Testis (tissue), 2 donors: ENCODE measurements around the gene CLTC.

Experiments
- CTCF ChIP-seq, 3 experiments: fragments of 450-650 bp in 2 of 3; fragments of 200-600 bp in 1 of 3; sonication (generic) in 1 of 3; IDR thresholded peaks; one replicate each; pipeline ENCODE4 v1.5.1; 2016 to 2019; ENCODE audit warnings: antibody characterized with exemption in 3 of 3, mild to moderate bottlenecking in 2 of 3, moderate library complexity in 1 of 3
- POLR2A ChIP-seq: fragments of 450-650 bp; IDR thresholded peaks from one replicate; pipeline ENCODE4 v1.6.1; 2017; ENCODE audit warnings: antibody characterized with exemption, mild to moderate bottlenecking, moderate library complexity

DNA sequence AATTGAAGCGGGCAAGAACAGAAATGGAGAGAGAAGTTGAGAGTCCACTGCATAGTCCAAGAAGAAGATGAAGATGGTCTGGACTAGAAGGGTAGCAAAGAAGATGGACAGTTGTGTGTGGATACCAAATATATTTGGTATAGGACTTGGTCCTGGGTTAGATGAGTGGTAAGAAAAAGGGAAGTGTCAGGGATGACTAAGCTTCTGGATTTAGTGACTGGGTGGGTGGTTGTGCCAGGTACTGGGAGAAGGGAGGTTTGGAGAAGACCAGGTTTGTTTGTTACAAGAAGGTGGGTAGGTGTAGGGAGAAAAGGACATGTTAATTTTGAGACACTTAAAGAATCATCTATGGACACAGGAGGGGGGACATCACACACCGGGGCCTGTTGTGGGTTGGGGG is 93.2 kb downstream of the CLTC start:
- TF ChIP-seq CTCF (IDR thresholded peaks at IDR 0.05) = no peak
- no peak for TF ChIP-seq POLR2A
